ENCODE results near the gene TAS2R60. TPM values are rescaled to one million over a fixed set of nuclear protein-coding genes. Genes with fewer than 3 reads are reported as not detected.
"Not testable (repeated sequence)": the region's sequence is repeated elsewhere in the genome, so short reads cannot be mapped to it uniquely, and the experiment has no call there.

The TAS2R60 gene
- polyA plus RNA-seq, 1 donor (not counting 4 experiments of a cell fraction or from before 2014, with no cell fraction given), result 0.17 TPM

DNA sequence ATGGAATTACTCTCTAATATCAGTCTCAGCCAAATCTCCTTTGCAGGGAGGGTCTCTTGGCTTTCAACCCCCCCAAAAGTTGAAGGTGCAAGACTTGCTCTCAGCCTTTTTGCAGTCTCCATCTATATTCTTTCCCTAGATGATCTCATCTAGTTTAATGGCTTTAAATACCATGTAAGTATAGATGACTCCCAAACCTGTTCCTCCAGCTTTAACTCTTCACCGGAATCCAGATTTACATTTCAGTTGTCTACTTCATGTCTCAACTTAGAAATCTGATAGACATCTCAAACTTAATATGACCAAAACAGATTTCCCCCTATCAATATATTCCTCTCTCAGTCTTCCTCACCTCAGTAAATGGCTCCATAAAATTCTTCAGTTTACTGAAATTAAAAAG lies 24.5 kb downstream of the TAS2R60 start:
- Histone ChIP-seq H3K27ac (ENCODE audit: control insufficient read depth, insufficient read depth, low read length) (no peak overlapping the region), H3K4me2 (ENCODE audit: control insufficient read depth, extremely low read depth, insufficient read depth, low read depth, low read length) (no peak overlapping the region), H3K9ac (ENCODE audit: control insufficient read depth, extremely low read depth, insufficient read depth, low read length) (no peak overlapping the region), H2AFZ (ENCODE audit: control insufficient read depth, low read length) (no peak overlapping the region), H3K4me3 (ENCODE audit: control insufficient read depth in 2 of 3, extremely low read depth in 1 of 3, insufficient read depth in 2 of 3, low read depth in 1 of 3, low read length in 3 of 3) (no peak overlapping the region), H3K9me1 (ENCODE audit: control insufficient read depth, extremely low read depth, insufficient read depth, low read length) (no peaks in the 10 kb centered on the region), H3K79me2 (ENCODE audit: control insufficient read depth, insufficient read depth, low read length) (no peaks in the 10 kb centered on the region), H3K27me3 (ENCODE audit: control insufficient read depth, extremely low read depth, insufficient read depth, low read length) (no peaks in the 10 kb centered on the region), H3K36me3 (ENCODE audit: control insufficient read depth in 2 of 2, extremely low read depth in 1 of 2, insufficient read depth in 2 of 2, low read length in 2 of 2) (no peaks in the 10 kb centered on the region), H3K9me3 (ENCODE audit: control insufficient read depth, low read depth, low read length) (no peaks in the 10 kb centered on the region), H4K20me1 (ENCODE audit: control insufficient read depth, extremely low read depth, insufficient read depth, low read length) (no peaks in the 10 kb centered on the region), H3K4me1 (ENCODE audit: control insufficient read depth, extremely low read depth, insufficient read depth, low read length) (peaks cover 19% of the 10 kb centered on the region)
- TF ChIP-seq EZH2 (IDR thresholded peaks at IDR 0.05; ENCODE audit: low read length) (no peak), CTCF (optimal IDR thresholded peaks at IDR 0.05 in 1 of 3, IDR thresholded peaks at IDR 0.05 in 1 of 3, conservative IDR thresholded peaks at IDR 0.05 in 1 of 3; ENCODE audit: extremely low read depth in 1 of 3, insufficient read depth in 2 of 3, low read length in 3 of 3) (no peak)
- FAIRE-seq (no peak), DNase-seq (ENCODE audit: low read depth, low spot score) (no peak)
- dilution Hi-C loops (cut with MboI; ENCODE audit: extremely low pct_ligation_motif_present, low sequenced_read_pairs), result no loop called here

GRCh38 chr7:143472071-143472689 lies 28.9 kb downstream of the TAS2R60 start:
- H3K36me3 ChIP-seq (ENCODE audit: control insufficient read depth in 2 of 2, extremely low read depth in 1 of 2, insufficient read depth in 2 of 2, low read length in 2 of 2); H3K79me2 ChIP-seq (ENCODE audit: control insufficient read depth, insufficient read depth, low read length); H3K27me3 ChIP-seq (ENCODE audit: control insufficient read depth, extremely low read depth, insufficient read depth, low read length); H3K9me1 ChIP-seq (ENCODE audit: control insufficient read depth, extremely low read depth, insufficient read depth, low read length); dilution Hi-C loops (cut with MboI; ENCODE audit: extremely low pct_ligation_motif_present, low sequenced_read_pairs); H3K9me3 ChIP-seq (ENCODE audit: control insufficient read depth, low read depth, low read length); H4K20me1 ChIP-seq (ENCODE audit: control insufficient read depth, extremely low read depth, insufficient read depth, low read length): not testable (repeated sequence)
- peak; percentile 71 for DNase-seq (ENCODE audit: low read depth, low spot score)
- H2AFZ ChIP-seq (ENCODE audit: control insufficient read depth, low read length), result peak overlapping the region; percentile 79
- peak overlapping the region; percentile 81 for H3K4me2 ChIP-seq (ENCODE audit: control insufficient read depth, extremely low read depth, insufficient read depth, low read depth, low read length)
- H3K27ac ChIP-seq (ENCODE audit: control insufficient read depth, insufficient read depth, low read length), result peak overlapping the region; percentile 81
- peaks cover 24% of the 10 kb centered on the region for H3K4me1 ChIP-seq (ENCODE audit: control insufficient read depth, extremely low read depth, insufficient read depth, low read length)
- H3K9ac ChIP-seq (ENCODE audit: control insufficient read depth, extremely low read depth, insufficient read depth, low read length), result peak overlapping the region; percentile 65
- H3K4me3 ChIP-seq (ENCODE audit: control insufficient read depth in 2 of 3, extremely low read depth in 1 of 3, insufficient read depth in 2 of 3, low read depth in 1 of 3, low read length in 3 of 3), result peak overlapping the region; percentile 3 to 41 (median 22)
- peak; percentile 95 for FAIRE-seq

Measured in keratinocyte (primary cell).